GM19035 (cell line): ENCODE results near the gene RBMS1.

Experiments used
- ATAC-seq: cut with Tn5 transposase; IDR thresholded peaks from one replicate; pipeline ENCODE4 v1.9.1; 2021; ENCODE audit not compliant: unreplicated experiment

RBMS1 gene

GRCh38 chr2:160232905-160233475 is 260.6 kb downstream of the RBMS1 start:
- no peak for ATAC-seq

GRCh38 chr2:160229591-160229990 is 264.0 kb downstream of the RBMS1 start:
- no peak for ATAC-seq

- no peak for ATAC-seq
Observed at GRCh38 chr2:160228141-160228917, 265.3 kb downstream of the RBMS1 start.

- no peak for ATAC-seq
Observed at GRCh38 chr2:160227293-160227915, 266.2 kb downstream of the RBMS1 start.

- ATAC-seq = no peak
Observed at GRCh38 chr2:160226367-160226766, 267.2 kb downstream of the RBMS1 start.

GRCh38 chr2:160225722-160226121 is 267.9 kb downstream of the RBMS1 start:
- no peak for ATAC-seq

- ATAC-seq = peak; percentile 14
Observed at GRCh38 chr2:160224507-160224906, 269.1 kb downstream of the RBMS1 start.

GRCh38 chr2:160224060-160224459 is 269.5 kb downstream of the RBMS1 start:
- ATAC-seq = peak; percentile 93

GRCh38 chr2:160223560-160223959 is 270.0 kb downstream of the RBMS1 start:
- no peak for ATAC-seq

GRCh38 chr2:160222546-160223283 is 270.9 kb downstream of the RBMS1 start:
- ATAC-seq = no peak
